Measurements from ENCODE around the gene DSCAM.
"Not testable (repeated sequence)": the region's sequence is repeated elsewhere in the genome, so short reads cannot be mapped to it uniquely, and the experiment has no call there.

Gene DSCAM

DNA sequence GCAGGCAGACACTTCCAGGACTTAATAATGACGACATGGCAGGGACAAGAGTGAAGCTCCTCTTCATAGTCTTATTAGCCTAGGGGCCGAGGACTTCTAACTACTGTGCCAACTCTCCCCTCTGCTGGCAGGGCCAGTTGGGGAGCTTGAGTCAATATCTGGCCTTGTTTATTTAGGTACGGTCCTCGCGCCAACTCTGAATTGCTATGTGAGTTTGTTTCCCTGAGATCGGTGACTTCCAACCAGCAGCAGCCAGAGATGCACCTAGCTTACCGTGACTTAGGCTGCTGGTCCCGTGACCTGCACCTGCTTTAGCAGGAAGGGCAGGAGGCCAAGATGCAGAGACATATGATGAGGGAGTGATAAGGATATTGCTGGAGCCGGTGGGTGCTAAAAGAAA is 528.6 kb downstream of the DSCAM start:
- no peak for DNase-seq (ENCODE audit: low read depth)

DNA sequence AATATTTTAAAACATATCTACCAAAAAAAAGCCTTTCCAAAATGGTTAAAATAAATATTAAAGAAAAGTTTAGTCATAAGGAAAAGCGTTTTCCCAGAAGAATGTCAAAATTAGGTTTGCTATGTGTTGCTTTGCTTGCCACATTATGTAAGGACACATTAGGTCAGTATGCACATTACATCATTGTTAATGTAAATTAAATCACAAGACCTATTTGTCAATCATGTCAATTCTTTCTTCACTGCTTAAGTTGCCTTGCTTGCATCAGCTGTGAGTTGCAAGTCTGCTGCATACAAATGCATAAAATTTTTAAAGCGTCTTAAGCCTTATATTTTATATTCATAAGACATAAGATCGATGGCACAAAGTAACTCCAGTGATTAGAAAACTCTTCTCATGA is 530.9 kb downstream of the DSCAM start:
- DNase-seq (ENCODE audit: low read depth): no peak

DNA sequence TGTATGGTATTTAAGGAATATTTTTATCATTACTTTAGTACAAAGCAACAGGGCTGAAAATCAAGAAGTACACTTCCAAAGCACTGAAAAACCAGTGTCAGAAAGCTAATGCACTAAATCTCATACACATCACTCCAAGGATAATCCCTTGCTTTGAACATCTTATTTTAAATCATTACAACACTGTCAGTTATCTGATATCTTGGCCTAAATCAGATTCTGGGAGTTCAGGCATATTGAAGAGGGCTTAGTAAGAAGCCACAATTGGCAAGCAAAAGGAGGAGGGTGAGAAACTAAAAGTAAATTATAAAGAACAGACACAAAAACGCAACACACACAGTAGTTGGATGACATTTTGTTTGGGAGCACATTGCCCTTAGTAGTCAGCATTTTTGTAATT is 531.3 kb downstream of the DSCAM start:
- DNase-seq (ENCODE audit: low read depth): no peak

DNA sequence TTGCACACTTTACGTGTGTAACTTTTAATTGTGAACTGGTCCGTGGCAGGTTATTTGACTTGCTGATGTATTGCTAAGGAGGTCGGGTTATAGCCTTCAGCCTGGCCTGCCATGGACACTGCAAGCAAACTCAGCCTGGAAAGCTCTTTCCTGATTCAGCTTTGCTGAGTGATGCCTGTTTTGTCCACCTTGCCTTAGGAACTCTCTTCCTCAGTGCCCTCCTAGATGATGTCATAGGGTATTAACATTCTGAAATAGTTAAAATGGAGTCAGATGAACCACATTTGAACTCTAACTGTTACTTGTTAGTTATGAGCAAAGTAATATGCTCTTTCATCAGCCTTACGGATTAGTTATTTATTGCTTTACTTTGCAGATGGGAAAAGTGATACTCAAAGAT is 533.7 kb downstream of the DSCAM start:
- no peak for DNase-seq (ENCODE audit: low read depth)

DNA sequence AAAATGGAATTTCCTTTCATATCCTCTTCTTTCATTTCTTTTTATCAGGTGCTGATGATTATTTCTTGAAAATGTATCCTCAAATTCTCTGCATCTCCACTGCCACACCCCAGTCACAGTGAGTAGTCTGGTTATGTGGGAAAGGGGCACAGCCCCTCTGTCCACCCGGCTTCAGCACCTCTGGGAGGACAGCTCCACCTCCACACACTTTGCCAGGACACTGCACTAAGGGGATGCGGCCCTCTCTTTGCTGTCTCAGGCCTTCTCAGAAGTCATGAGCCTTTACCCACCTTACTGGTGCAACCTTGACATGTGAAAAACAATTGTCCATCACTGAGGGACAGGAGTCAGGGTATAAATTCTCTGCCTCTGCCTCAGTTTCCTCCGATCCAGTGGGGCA is 546.7 kb downstream of the DSCAM start:
- DNase-seq (ENCODE audit: low read depth): no peak

DNA sequence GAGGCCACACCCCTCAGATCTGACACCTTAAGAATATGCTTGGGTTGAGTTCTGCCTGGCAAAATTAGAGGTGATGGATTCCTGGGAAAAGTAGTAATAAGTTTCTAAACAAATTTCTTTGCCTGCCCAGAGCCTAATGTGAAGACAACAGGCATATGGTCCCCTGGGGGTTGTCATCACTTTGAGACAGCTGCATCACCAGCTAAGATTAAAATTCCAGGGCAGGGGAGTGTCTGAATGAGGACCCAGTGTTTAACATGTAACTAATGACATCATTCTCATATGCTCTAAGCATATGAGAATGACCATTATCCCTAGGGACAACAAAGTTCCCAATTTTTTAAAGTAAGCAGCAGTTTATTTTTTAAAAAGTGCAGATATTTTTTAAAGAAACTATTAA is 547.5 kb downstream of the DSCAM start:
- no peak for DNase-seq (ENCODE audit: low read depth)

DNA sequence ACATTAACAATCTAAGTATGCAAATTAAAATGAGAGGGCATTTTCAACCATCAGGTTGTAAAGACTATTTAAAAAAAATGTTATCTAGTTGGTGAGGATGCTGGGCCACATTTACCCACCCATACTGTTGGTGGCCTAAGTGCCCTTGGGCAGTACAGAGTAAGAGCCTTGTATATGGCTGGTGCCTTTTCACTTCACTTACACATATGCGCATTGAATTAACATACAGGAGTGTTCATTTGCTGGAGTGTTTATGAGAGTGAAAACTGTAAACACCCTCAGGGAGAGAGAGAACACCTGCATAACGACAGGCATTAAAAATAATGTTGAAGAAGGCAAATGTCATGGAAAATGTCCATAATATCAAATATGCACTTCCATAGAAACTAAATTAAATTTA is 552.6 kb downstream of the DSCAM start:
- DNase-seq (ENCODE audit: low read depth): no peak

DNA sequence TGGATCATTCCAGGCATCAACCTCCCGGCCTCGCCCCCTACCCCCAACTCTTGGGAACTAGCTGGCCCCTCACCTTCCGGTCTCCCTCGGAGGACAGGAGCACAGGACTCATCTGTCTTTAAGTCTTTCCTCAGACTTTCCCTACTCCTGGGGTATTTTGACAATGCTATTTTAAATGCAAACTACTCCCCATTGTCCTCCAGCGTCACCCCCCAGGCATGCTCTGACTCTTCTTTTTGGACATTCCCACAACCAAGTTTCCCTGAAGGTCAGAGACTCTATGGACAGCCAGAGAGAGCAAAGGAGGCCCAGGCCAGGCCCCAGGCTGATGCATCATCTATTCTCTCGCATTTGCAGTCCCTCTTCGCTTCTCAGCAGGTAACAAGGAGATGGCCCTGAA is 555.4 kb downstream of the DSCAM start:
- no peak for DNase-seq (ENCODE audit: low read depth)

DNA sequence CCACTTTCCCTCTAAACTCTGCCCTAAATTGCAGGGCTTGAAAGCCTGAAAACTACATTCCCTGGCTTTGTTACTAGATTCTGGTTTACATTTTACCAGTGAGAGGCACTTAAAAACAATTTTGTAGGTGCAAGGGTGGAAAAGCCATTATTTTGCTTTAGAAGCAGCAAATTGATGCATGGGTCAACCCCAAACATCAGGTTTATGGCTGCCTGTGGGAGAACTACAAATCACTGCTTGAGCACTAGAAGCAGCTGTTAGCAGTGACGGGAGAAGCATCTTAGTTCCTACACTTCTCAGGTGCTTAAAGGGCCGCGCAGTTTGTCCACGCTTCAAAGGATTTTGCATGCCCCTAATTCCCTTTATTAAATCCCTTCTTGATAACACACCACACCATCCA is 562.5 kb downstream of the DSCAM start:
- DNase-seq (ENCODE audit: low read depth): no peak

DNA sequence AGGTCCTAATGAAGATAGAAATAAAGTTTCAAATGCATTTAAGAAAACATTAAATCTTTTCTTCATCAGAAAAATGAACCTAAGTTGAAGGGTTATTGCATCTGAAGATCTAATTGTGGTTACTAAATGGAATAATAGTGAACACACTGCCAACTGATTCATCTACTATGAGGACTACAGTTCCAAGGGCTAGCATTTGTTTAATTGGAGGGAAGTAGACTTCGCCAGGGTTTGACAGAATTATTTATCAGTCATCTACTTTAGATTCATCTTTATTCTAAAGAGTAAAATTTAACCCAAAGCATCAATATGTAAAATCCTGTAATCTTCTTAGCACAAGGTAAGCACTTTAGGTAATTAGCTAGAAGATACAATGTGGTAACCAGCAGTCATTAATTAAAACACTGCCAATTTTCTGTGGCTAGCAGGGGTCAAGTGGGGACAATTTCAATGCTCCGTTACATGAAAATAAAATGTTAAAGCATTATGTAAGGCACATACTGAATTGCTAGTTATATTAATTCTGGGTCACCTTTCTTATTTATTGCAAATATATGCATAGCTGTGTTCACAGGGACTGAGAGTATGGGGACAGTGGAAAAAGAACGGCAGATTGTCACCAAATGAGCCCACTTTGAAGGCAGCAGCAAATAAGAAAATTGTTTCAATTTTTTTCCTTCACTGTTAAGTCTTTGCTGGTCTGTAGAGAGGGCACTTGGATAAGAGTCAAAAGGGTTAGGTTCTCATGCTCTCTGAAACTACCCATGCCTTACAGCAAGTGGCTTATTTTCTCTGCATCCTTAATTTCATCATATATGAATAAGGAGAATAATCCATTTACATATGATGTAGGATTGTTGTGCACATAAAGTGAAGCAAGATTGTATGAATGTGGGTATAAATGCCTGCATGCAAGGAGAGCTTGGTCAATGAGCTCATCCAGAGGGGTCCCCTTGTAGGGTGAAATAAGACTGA is 563.8 kb downstream of the DSCAM start:
- no peak for DNase-seq (ENCODE audit: low read depth)

DNA sequence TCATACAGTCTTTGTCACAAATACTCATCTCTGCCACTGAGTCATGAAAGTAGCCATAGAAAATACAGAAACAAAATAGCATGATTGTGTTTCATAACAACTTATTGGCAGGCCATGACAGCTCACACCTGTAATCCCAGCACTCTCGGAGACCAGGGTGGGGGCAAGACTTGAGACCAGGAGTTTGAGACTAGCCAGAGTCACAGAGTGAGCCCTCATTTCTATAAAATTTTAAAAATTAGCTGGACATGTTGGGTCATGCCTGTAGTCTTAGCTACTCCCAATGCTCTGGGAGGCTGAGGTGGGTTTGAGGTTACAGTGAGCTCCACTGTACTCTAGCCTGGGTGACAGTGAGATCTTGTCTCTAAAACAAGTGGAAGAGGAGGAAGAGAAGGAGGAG is 568.6 kb downstream of the DSCAM start:
- no peak for DNase-seq (ENCODE audit: low read depth)

DNA sequence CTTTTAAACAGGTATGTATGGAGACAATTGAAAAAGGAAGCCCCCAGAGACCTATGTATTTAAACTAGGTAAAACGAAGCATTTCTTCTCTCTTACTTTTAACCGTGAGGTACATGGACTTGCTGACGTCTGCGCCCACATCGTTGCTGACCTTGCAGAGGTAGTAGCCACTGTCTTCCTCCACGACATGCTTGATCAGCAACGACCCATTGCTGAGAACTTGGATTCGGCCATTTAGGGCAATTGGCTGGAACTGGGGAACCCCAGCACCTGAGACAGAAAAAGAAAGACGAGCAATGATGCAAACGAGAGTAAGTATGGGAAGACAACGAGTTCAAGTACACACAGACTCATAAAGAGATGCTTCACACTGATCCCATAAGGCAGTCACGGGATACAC is 571.0 kb downstream of the DSCAM start:
- no peak for DNase-seq (ENCODE audit: low read depth)

DNA sequence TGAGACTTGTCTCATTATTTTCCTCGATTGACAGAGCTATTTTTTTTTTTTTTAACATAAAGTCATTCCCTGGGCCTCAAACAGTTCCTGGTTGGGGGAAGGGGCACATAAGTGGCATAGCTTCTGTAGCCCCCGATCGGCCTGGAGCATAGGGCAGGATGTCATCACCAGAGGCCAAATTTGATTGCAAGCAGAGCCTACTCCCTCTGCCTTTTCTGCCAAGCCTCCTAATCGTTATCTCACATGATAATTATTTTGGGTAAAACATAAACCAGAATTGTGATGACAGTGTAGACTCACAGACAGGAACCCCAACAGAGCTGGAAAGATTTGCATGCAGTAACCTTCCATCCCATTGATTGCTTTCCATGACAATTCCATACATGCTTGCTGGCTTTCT is 574.9 kb downstream of the DSCAM start:
- no peak for DNase-seq (ENCODE audit: low read depth)

DNA sequence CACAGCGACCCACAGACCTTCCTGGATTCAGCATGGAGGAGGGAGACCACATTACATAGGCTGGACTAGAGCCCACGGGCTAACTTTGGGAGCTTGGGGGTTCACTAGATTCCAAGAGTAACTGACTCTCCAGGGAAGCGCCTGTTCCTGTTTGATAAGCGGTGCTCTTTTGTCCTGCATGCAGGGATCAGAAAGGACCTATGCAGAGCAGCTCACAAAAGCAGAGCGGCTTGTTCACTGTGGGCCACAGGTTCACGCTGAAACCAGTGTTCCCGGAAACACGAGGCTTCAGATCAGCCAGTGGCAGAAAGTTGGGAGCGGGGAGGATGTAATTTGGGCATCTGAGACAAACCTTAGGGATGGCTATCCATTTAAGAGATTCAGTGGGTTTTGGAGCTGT is 575.8 kb downstream of the DSCAM start:
- no peak for DNase-seq (ENCODE audit: low read depth)

DNA sequence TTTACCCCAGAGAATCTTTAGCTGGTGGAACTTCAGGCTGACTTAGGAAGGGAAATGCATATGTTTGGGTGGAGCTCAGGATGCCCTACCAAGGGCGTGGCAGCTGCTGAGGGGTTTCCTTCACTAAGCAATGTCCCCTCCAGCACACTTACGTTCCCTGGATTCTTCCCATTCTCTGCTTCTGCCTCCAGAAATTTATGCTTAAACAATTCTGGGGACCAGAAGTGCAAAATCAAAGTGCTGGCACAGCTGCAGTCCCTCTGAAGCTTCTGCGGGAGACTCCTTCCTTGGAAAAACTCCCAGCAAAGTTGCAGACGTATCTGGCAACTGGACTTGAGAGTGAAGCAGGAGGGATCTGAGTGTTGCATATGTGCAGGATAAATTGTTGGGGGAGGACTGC is 576.9 kb downstream of the DSCAM start:
- DNase-seq (ENCODE audit: low read depth): no peak

DNA sequence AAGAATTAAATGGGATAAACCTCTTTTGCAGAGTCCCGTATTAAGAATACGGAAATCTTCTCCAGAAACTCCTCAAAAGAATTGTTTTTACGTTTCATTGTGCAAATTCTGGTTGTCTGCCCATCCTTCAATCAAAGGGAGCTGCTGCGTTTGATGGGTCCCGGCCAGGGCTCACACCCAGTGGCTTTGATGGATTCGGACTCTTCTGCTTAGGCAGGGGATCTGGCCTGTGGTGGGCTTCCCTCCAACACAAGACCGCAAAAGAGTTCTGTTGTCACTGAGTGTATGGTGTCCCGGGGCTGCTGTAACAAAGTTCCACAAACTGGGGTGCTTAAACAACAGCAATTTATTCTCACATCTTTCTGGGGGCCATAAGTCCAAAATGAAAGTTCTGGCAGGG is 577.7 kb downstream of the DSCAM start:
- no peak for DNase-seq (ENCODE audit: low read depth)

DNA sequence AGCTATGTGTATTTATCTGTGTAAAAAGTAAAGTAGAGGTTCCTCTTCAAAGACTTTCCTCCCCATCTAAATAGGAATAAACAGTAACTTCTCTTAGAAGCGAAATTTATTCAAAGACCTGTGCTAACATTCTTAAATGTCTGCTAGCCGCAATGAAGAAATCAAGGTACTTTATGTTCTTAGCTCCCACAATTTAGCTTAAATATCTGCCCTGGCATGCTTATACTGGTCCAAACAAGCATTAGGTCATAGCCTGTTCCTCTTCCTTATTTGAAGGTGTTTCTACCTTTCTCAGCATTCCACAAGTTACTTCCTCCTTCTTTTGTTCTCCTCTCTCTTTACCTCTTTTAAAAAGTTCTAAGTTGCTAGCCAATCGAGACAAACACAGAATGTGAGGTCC is 588.5 kb downstream of the DSCAM start:
- not testable (repeated sequence) for DNase-seq (ENCODE audit: low read depth)

DNA sequence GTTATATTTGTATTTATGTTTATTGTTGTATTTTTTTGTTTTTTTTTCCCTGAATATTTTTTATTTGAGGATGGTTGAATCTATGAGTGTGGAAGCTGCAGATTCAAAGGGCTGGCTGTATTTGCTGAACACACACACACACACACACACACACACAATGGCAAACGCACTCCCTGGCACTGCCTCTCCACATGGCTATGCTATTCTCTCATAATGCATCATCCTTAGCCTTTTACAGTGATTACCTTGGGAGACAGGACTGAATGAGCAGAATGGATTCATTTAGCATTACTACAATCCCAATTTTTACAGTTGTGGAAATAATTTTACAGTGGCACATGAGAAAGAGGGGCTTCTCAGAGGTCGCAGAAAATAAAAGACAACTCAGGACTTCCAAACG is 589.6 kb downstream of the DSCAM start:
- DNase-seq (ENCODE audit: low read depth): no peak

DNA sequence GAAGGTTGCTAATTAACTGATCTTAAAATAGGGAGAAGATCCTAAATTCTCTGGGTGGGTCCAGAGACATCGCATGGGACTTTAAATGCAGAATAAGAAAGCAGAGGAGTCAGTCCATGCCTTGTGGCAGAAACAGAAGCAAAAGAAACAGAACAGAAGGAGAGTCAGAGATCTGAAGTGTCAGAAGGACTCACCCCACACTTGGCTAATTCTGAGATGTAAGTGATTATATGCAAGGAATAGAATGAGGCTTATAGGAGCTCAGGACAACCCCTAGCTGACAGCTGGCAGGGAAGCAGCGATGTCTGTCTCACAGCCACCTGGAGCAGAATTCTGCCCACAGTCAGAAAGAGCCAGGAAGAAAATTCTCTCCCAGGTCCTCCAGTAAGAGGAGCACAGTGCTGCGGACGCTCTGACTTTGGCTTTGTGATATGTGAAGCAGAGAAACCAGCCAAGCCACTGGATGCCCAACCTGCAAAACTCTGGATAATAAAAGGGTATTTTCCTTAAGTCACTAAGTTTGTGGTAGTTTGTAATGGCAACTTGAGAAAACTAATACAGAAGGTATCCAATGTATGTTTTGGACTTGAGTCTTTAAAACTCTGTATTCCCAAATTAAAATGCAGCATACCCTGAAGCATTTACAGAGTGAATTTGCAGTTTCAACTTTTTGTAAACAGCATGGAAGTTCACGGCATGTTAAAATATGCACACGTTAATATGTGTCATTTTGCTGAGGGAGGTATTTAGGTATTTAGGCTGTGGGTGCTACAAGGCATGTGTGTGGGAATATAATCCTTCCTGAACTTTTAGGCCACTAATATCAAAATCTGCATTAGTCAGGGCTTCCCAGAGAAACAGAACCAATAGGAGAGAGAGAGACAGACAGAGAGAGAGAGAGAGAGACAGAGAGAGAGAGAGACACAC is 591.2 kb downstream of the DSCAM start:
- DNase-seq (ENCODE audit: low read depth): no peak

DNA sequence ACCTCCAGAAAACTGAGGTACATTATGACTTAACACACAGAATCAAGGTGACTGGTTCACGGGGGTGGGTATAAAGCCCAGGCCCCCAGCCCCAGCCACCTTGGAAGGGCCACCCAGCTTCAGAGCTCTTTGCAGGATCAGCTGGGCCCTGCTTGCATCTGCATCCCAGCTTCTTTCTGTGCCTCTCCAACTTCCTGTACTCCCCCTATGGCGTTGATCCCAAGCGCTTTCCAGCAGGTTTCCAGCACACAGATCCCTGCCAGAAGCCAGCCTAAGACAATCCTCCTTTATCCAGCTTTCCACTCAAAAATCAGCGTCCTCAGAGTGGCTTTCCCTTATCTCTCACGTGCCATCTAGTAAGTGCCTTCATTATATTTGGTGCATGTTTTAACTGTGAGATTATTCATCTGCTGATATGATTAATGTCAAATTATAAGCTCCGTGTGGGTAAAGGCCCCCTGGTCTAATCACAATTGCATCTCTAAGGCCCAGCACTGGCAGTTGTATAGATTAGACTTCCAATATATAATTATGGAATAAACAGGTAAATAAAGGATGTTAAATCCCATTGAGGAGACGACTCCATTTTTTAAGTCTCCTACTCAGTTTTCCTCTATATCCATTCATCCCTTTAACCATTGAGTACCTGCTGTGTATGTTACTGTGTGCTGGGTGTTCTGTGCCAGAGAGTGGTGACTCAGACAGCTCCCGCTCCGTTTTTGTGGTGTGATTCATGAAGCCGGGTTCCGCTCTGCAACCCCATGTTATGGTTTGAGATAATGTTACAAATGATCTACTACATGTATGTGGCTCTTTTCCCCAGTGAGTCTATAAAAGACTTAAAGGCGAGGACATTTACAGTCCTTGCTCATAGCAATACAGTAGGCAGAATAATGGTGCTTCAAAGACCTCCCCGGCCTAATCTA is 592.2 kb downstream of the DSCAM start:
- no peak for DNase-seq (ENCODE audit: low read depth)

DNA sequence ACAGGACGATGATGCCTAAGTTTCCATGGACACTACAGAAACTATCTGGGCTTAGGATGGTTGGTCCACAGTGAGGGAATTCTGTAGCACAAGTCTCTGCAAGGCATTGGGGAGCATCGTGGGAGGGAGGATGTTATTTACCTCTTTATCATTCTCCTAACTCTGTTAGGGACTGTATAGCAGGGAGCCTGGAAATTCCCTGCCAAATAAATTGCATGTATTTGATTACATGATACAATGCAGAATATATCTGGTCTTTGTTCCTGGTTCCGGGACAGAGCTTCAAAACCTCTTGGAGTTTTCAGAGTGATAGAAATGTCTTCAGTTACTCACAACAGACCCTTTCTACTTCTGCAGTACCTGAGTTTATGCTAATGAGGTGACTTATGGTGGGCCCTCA is 593.8 kb downstream of the DSCAM start:
- DNase-seq (ENCODE audit: low read depth): no peak
